HK-2 (cell line): Measurements from ENCODE around the gene SLC16A12.
A peak's percentile ranks its signal among the peaks of the same experiment; 100 is the strongest.
"Not testable (repeated sequence)": the region's sequence is repeated elsewhere in the genome, so short reads cannot be mapped to it uniquely, and the experiment has no call there.

Experiments
- DNase-seq: peaks from one replicate; pipeline ENCODE4 v3.0.0-alpha.2; 2018; ENCODE audit not compliant: unreplicated experiment

Gene SLC16A12

GRCh38 chr10:89470628-89471027 is 64.8 kb downstream of the SLC16A12 start:
- DNase-seq = no peak

GRCh38 chr10:89469517-89469916 is 65.9 kb downstream of the SLC16A12 start:
- DNase-seq = no peak

GRCh38 chr10:89468191-89468965 is 67.0 kb downstream of the SLC16A12 start:
- no peak for DNase-seq

- DNase-seq = peak; percentile 25
Measured at GRCh38 chr10:89466599-89467035, 68.8 kb downstream of the SLC16A12 start.

DNA sequence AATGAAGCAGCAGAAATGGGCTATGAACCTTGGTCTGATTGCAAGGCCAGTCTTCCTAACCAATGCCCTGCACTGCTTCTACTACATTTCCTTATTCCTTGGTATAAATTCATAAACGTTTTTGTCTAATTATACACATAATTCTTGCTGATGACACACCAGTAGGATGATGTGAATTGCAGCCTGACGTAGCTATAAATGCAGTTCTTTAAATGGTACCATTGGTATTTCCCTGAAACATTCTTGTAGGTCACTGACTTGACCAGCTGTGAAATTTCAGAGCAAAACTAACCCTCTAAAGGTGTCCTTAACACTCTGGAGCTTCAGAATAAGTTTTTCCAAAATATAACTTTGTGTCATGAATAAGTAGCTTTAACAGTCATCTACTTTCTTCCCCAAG is 70.2 kb downstream of the SLC16A12 start:
- DNase-seq = no peak

DNA sequence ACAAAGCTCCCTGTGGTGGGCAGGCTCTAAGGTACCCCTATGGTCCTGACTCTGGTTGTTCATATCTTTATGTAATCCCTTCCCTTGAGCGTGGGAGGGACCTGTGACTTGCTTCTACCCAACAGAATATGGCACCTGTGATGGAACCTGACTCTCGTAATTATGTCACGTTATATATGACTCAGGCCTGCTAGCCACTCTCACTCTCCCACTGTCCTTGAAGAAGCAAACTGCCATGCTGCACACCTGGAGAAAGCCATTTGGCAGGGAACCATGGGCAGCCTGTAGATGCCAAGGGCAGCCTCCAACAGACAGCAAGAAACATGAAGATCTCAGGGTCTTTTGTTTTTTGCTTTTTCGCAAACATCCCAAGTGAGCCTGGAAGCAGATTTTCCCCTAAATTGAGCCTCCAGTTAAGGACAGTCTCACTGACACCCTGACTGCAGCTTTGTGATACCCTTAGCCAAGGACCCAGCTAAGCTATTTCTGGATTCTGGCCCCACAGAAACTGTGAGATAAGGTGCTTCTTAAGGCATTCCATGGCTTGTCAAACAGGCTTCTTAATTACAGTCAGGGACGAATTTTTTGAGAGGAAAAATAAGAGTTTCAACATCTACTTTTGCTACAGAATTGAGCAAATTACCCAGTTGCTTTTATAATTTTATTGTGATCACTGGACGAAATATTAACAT is 71.4 kb downstream of the SLC16A12 start:
- DNase-seq = no peak

DNA sequence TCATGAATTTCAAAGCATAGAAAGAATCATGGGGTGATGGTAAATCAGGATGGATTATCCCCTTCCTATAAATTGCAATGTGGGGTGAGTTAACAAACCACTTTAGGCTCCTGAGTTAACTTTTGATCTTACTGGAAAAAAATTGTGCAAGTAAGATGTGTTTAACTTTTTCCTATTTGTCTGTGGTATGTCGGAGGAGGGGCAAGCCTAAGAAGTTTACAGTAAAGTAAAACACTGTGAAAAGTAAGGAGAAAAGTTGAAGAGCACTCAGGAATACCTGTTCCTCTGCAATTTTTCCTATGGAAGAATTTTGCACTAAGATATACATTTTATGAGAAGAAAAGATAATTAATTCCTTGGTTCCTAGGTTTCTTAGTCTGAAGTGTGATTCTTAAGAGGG is 76.6 kb downstream of the SLC16A12 start:
- DNase-seq = no peak

DNA sequence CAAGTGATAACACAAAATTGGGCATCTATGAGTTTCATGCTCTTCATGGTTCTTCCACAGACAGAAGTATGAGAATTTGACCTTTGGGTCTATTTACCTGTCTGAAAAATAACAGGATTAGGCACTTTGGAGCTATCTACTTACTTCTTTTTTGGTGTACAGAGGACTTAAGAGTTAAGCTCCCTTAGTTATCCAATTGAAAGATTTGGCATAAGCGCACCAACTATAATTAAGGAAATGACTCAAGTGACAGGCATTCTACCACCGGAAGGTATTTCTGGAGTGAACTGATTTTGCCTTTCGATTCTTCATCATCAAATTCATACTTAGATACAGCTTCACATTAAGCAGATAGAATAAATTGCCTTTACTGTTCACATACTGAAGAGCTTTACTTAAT is 77.1 kb downstream of the SLC16A12 start:
- no peak for DNase-seq

- DNase-seq = no peak
Measured at GRCh38 chr10:89454561-89455347, 80.6 kb downstream of the SLC16A12 start.

- no peak for DNase-seq
Measured at GRCh38 chr10:89452193-89452592, 83.2 kb downstream of the SLC16A12 start.

DNA sequence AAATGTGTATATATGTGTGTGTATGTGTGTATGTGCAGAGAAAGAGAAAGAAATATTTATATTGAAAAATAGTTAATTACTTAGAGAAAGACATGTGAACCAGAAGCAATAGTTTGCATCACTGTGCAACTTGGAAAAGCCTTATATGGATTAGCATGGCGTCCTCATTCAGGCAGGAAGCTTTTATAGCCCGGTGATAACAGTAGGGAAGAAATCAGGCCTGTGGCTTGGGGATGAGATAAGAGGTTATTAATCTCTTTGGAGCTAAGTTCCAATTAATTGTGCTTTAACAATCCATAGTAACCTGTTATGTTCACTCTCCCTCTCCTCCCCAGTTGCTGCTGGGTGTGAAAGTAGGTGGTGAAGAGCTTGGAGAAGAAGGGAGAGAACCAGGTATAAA is 84.5 kb downstream of the SLC16A12 start:
- no peak for DNase-seq

DNA sequence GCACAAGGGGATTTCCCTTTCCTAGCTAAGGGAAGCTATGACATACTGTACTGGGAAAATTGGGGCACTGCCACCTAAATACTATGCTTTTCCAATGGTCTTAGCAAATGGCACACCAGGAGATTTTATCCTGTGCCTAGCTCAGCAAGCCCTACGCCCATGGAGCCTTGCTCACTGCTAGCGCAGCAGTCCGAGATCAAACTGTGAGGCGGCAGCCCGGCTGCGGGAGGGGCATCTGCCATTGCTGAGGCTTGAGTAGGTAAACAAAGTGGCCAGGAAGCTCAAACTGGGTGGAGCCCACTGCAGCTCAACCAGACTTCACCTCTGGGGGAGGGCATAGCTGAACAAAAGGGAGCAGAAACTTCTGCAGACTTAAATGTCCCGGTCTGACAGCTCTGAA is 90.6 kb downstream of the SLC16A12 start:
- not testable (repeated sequence) for DNase-seq

DNA sequence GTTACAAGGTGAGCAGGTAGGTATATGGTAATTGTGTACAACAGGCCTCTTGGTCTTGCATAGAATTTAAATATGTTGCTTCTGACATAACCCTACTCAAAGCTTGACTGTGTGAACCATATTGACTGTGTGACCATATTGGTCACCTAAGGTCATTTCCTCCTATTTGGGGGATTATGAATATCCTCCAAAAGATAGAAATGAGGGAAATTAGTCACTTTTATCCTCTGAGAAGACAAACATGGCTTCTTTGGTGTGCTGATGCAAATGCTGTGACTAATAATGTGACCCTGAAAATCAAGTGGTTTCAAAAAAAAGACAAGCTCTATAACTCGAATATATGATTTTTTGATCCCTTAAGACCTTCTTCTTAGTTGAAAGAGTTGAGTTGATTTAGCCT is 93.1 kb downstream of the SLC16A12 start:
- no peak for DNase-seq

DNA sequence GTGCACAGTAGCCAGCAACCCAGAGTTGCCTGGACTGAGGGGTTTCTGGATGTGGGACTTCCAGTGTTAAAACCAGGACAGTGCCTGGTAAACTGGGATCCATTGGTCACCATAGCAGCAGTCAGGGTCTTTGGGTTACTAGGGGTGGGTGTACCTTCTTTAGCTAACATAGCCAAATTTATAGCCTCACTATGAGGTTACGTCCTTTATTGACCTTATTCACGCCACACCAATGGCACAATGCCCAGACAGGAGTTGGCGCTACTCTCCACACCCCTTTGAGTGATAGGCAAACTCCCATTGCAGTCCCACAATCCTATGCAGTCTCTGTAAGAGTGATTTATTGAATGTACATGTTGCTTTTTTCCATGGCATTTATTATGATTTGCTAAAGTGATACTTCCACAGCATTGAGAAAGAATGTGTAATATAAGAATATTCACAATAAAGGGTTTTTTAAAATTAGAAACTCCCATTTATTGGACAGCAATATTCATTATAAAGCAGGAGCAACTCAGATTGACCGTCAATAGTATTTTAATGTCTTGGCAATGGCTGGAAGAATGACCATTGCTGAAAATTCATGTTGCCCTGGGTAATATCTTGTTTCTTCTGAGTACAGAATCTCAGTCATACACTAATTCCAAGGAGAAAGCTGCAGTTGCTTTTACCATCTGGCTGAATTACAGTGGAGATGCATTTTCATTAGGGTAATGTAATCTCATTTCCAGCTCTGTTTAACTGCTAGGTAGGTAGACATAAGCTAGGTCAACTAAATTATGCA is 95.0 kb downstream of the SLC16A12 start:
- DNase-seq = no peak

DNA sequence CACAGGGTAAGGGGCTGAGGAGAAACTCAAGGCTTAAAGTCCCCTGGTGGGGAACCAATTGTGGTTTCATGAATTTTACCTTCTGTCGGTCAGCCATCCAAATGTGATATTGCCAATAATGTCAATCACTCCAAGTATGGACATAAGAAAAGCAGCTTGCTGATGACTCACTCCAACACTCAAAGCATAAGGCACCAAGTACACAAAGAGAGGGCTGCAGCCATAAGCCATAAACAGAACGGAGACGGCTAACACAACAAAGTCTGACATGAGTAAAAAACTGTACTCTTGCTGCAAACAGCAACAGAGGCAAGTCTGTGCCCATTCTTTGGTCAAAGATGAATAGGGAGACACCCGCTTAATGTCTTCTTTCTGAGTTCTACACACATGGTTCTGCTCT is 96.9 kb downstream of the SLC16A12 start:
- no peak for DNase-seq

DNA sequence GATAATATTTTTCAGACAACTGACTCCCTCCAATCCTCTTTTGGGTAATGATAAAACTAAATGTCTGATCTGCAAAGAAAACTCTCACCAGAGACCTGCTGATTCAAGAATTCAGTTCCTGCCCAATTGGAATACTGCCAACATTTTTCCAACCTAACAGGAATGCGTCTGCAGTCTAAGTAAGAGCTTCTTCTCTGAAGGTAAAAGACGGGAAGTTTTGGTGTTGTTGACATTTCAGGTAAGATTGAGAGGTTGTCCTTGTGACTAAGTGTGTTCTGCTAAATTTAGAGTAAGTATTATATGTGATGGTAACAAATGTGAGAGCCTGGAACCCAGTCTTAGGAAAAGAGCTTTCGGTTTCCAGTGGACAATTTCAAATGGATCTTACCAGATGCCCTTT is 103.4 kb downstream of the SLC16A12 start:
- peak; percentile 26 for DNase-seq

GRCh38 chr10:89428877-89429276 is 106.5 kb downstream of the SLC16A12 start:
- no peak for DNase-seq

- no peak for DNase-seq
Measured at GRCh38 chr10:89427629-89428028, 107.8 kb downstream of the SLC16A12 start.

DNA sequence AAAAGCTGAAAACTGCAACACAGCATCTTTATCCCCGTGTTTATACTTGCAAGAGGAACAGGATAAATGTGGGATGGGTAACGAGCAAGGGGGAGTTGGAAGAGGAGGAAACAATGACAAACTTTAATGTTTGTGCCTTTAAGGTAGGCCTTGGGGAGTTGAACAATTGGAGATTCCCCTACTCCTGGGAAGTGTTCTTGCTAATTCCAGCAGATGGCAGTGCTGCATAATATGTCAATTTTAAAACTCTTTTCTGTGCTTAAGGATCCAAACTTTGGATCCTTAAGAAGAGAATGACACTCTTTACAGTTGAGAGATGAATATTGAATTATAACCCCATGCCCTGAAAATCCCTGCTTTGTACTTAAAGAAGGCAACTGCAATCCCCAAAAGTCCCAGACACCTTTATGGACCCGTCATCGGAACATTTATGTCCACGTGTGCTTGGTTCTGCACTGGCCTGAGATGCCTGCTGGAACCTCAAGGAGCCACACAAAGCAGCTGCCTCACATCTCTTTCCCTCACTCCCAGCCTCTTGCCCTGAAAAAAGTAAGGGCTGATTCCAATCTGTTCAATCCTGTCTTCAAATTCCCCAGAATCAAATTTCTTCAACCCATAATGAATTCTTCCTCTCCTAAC is 109.0 kb downstream of the SLC16A12 start:
- peak; percentile 25 for DNase-seq

DNA sequence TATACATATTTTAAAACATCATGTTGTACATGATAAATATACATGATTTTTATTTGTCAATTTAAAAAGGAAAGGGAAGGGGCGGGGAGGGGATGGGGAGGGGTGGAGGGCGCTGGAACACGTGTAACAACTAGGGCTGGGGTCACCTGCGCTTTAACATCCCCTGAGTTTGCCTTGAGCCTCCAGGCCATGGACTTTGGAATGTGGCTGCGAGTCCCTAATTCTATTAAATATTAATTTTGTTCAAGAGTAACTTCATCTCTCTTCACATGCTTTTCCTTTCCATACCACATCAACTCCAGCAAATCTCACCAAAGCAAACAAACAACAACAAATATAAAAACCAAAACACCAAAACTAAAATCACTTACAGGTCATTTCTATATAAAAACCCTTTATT is 110.4 kb downstream of the SLC16A12 start:
- DNase-seq = no peak

- DNase-seq = no peak
Measured at GRCh38 chr10:89421018-89421476, 114.3 kb downstream of the SLC16A12 start.
